ENCODE measurements around the gene HKDC1.

The HKDC1 gene

DNA sequence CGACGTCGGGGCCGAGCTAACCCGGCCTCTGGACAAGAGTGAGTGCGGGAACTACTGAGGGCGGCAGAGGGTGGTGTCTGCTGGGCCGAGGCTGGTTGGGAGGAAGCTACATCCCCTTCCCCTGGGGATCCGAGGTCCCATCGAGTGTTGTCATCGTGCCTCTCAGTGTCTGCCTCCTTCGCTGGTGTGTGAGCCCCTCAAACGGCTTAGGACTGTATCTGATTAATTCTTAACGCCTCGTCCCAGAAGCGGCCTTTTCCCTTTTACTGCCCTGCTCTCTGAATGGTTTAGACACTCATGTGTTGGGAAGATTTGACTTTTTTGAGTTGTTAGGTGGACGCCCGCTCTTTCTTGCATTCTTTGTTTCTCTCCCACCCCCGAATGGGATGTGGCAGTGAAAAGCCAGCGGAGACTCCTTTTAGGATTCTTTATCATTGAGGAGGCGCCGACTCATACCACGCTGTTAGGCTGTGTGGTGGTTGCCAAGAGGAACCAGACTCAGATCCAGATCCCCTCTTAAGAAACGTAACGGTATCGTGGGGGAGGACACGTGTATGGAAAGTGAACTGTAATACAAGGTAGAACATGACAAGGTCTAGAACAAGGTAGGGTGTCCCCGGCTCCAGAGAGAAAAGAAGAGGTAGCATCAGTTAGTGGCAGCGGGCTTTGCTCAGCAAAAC is 39.5 kb upstream of the HKDC1 start:
- TF ChIP-seq, protein P1, sequence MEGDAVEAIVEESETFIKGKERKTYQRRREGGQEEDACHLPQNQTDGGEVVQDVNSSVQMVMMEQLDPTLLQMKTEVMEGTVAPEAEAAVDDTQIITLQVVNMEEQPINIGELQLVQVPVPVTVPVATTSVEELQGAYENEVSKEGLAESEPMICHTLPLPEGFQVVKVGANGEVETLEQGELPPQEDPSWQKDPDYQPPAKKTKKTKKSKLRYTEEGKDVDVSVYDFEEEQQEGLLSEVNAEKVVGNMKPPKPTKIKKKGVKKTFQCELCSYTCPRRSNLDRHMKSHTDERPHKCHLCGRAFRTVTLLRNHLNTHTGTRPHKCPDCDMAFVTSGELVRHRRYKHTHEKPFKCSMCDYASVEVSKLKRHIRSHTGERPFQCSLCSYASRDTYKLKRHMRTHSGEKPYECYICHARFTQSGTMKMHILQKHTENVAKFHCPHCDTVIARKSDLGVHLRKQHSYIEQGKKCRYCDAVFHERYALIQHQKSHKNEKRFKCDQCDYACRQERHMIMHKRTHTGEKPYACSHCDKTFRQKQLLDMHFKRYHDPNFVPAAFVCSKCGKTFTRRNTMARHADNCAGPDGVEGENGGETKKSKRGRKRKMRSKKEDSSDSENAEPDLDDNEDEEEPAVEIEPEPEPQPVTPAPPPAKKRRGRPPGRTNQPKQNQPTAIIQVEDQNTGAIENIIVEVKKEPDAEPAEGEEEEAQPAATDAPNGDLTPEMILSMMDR (IDR thresholded peaks at IDR 0.05; ENCODE audit: insufficient read depth, low read length, poor library complexity, severe bottlenecking): no peak
- Histone ChIP-seq H3K4me3 (replicated peaks; ENCODE audit: low read depth, low read length) (peak overlapping the region; percentile 98), H3K36me3 (ENCODE audit: control insufficient read depth, insufficient read depth, low read length) (peaks cover 3% of the 10 kb centered on the region; the same call in 1 of the 2 replicates), H3K27me3 (replicated peaks; ENCODE audit: control insufficient read depth, insufficient read depth, low read length) (no peaks in the 10 kb centered on the region)
- DNase-seq (ENCODE audit: extremely low read depth, insufficient read length): no peak

DNA sequence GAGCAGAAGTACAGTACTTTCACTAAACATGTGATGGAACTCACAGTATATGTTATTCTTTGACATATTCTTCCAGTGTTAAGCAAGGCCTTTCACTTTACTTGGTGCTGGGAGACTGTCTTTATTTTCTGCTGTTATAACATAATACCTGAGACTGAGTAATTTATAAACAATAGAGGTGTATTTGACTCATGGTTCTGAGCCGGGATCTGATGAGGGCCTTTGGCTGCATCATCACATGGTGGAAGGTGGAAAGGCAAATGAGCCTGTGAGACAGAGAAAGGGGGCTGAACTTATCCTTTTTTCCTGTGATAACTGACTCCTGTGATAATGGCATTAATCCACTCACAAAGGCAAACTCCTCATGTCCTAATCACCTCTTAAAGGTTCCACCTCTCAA is 38.7 kb upstream of the HKDC1 start:
- no peak for DNase-seq (ENCODE audit: extremely low read depth, insufficient read length)
- Histone ChIP-seq H3K27me3 (replicated peaks; ENCODE audit: control insufficient read depth, insufficient read depth, low read length) (no peaks in the 10 kb centered on the region), H3K36me3 (ENCODE audit: control insufficient read depth, insufficient read depth, low read length) (peaks cover 3% of the 10 kb centered on the region; the same call in 1 of the 2 replicates), H3K4me3 (replicated peaks; ENCODE audit: low read depth, low read length) (peak overlapping the region; percentile 98)
- TF ChIP-seq, protein P1 (IDR thresholded peaks at IDR 0.05; ENCODE audit: insufficient read depth, low read length, poor library complexity, severe bottlenecking): no peak

DNA sequence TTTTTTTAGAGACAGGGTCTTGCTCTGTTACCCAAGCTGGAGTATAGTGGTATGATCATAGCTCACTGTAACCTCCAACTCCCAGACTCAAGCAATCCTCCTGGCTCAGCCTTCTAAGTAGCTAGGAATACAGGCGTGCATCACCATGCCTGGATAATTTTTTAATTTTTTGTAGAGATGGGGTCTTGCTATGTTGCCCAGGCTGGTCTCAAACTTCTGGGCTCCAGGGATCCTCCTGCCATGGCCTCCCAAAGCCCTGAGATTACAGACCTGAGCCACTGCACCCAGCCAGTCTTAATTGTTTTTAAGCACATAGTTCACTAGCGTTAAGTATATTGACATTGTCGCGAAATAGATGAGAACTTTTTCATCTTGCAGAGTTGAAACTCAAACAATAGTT is 38.1 kb upstream of the HKDC1 start:
- H3K27me3 ChIP-seq (replicated peaks; ENCODE audit: control insufficient read depth, insufficient read depth, low read length): no peaks in the 10 kb centered on the region
- H3K4me3 ChIP-seq (replicated peaks; ENCODE audit: low read depth, low read length): no peak overlapping the region
- no peak for DNase-seq (ENCODE audit: extremely low read depth, insufficient read length)
- peaks cover 3% of the 10 kb centered on the region; the same call in 1 of the 2 replicates for H3K36me3 ChIP-seq (ENCODE audit: control insufficient read depth, insufficient read depth, low read length)
- TF ChIP-seq, protein P1 (IDR thresholded peaks at IDR 0.05; ENCODE audit: insufficient read depth, low read length, poor library complexity, severe bottlenecking): no peak

DNA sequence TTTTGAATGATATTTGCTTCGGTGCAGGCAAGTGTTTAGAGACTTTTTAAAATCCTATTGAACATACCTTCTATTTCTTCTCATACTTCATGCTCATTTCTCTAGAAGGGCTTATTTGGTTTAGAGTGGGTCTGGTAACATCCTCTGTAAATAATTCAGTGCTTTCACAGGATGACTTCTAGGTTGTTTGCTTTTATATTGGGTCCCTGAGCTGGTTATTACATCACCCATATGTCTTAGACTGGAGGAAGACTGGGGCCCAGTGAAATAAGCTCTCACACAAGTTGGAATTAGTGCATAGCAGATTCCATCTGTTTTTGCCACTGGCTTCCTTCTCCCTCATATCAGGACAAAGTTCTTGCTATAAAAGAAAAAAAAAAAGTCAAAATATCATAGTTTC is 33.6 kb upstream of the HKDC1 start:
- TF ChIP-seq, protein P1 (IDR thresholded peaks at IDR 0.05; ENCODE audit: insufficient read depth, low read length, poor library complexity, severe bottlenecking): no peak
- Histone ChIP-seq H3K4me3 (replicated peaks; ENCODE audit: low read depth, low read length) (no peak overlapping the region), H3K36me3 (ENCODE audit: control insufficient read depth, insufficient read depth, low read length) (peaks cover 7% of the 10 kb centered on the region), H3K27me3 (replicated peaks; ENCODE audit: control insufficient read depth, insufficient read depth, low read length) (no peaks in the 10 kb centered on the region)
- DNase-seq (ENCODE audit: extremely low read depth, insufficient read length): no peak

DNA sequence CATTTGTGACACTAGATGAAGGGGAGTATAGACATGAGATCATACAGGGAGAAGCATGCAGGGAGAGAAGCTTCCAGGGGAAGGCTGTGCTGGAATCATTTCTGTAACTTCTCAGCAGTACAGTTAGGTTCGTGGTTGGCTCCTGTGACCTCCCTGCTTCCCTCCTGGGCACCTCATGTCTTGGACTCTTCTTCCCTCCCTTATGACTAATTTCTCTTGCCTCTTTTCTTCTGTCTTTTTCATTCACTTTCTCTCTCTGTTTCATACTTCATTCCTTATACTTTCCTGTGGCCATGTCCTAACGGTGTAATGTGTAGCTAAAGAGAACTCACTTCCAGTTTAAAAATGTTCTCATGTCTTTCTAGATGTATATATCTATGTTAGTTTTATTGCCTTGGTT is 19.1 kb upstream of the HKDC1 start:
- H3K4me3 ChIP-seq (replicated peaks; ENCODE audit: low read depth, low read length): no peak overlapping the region
- TF ChIP-seq, protein P1 (IDR thresholded peaks at IDR 0.05; ENCODE audit: insufficient read depth, low read length, poor library complexity, severe bottlenecking): no peak

More for the DNA sequence above, 19.1 kb upstream of the HKDC1 start:
- no peaks in the 10 kb centered on the region; the same call in 1 of the 2 replicates for H3K36me3 ChIP-seq (ENCODE audit: control insufficient read depth, insufficient read depth, low read length)
- DNase-seq (ENCODE audit: extremely low read depth, insufficient read length): no peak
- H3K27me3 ChIP-seq (replicated peaks; ENCODE audit: control insufficient read depth, insufficient read depth, low read length): no peaks in the 10 kb centered on the region

Measured in GM06990 (cell line).